SHP77 treated with DMSO at 0.1 percent for 48 hours (cell line): ENCODE measurements around the gene ABHD1.

ENCODE experiments used
- DNase-seq: peaks from one replicate; lab custom pipeline; 2025; lab: John Stamatoyannopoulos, UW

Gene ABHD1

GRCh38 chr2:27086724-27087593, 36.7 kb upstream of the ABHD1 start, which contains the start of gene KHK:
Gene KHK (plus strand): TSS chr2:27086772. CDS start chr2:27087260, 488 bp downstream.
- no peak for DNase-seq

- no peak for DNase-seq
Observed at GRCh38 chr2:27087823-27088410, 35.7 kb upstream of the ABHD1 start.

GRCh38 chr2:27088634-27089033, 35.0 kb upstream of the ABHD1 start:
- no peak for DNase-seq

GRCh38 chr2:27089111-27089954, 34.3 kb upstream of the ABHD1 start:
- DNase-seq: no peak

- DNase-seq: no peak
Observed at GRCh38 chr2:27091746-27092695, 31.6 kb upstream of the ABHD1 start.

- DNase-seq: no peak
Observed at GRCh38 chr2:27092696-27093429, 30.8 kb upstream of the ABHD1 start.

- no peak for DNase-seq
Observed at GRCh38 chr2:27093430-27094352, 29.9 kb upstream of the ABHD1 start.

- DNase-seq: no peak
Observed at GRCh38 chr2:27094353-27094984, 29.1 kb upstream of the ABHD1 start.

GRCh38 chr2:27095427-27095744, 28.2 kb upstream of the ABHD1 start:
- no peak for DNase-seq

GRCh38 chr2:27095745-27096651, 27.6 kb upstream of the ABHD1 start:
- DNase-seq: peak; percentile 4

- DNase-seq: no peak
Observed at GRCh38 chr2:27096748-27097297, 26.8 kb upstream of the ABHD1 start.

- no peak for DNase-seq
Observed at GRCh38 chr2:27097341-27097740, 26.3 kb upstream of the ABHD1 start.

GRCh38 chr2:27099334-27099955, 24.2 kb upstream of the ABHD1 start:
- no peak for DNase-seq

- DNase-seq: no peak
Observed at GRCh38 chr2:27100036-27100435, 23.6 kb upstream of the ABHD1 start.

- DNase-seq: no peak
Observed at GRCh38 chr2:27102329-27102728, 21.3 kb upstream of the ABHD1 start.

GRCh38 chr2:27105981-27106380, 17.6 kb upstream of the ABHD1 start:
- DNase-seq: no peak

- no peak for DNase-seq
Observed at GRCh38 chr2:27108221-27108620, 15.4 kb upstream of the ABHD1 start.
